Ectodermal cell (in vitro differentiated cells): ENCODE measurements around the gene DYNC1H1.

Experiments
- H3K27ac ChIP-seq: 2 replicates; pipeline ENCODE4 v1.7.0; 2013; ENCODE audit warnings: mild to moderate bottlenecking, low read depth, low read length; ENCODE audit not compliant: insufficient read depth, poor library complexity, severe bottlenecking
- H3K27me3 ChIP-seq: 2 replicates; pipeline ENCODE4 v1.7.0; 2013; ENCODE audit warnings: mild to moderate bottlenecking, low read length; ENCODE audit not compliant: insufficient read depth, control insufficient read depth, poor library complexity, severe bottlenecking
- H3K36me3 ChIP-seq: one replicate; pipeline ENCODE4 v1.7.0; 2013; ENCODE audit warnings: low read length; ENCODE audit not compliant: control insufficient read depth, insufficient read depth
- H3K4me1 ChIP-seq: one replicate; pipeline ENCODE4 v1.7.0; 2013; ENCODE audit warnings: low read length; ENCODE audit not compliant: control insufficient read depth, insufficient read depth
- H3K4me3 ChIP-seq: 2 replicates; pipeline ENCODE4 v1.7.0; 2013; ENCODE audit warnings: low read depth, low read length, control low read depth; ENCODE audit not compliant: insufficient read depth
- H3K9me3 ChIP-seq: 2 replicates; pipeline ENCODE4 v1.7.0; 2013; ENCODE audit warnings: mild to moderate bottlenecking, low read length, moderate library complexity; ENCODE audit not compliant: control insufficient read depth
- WGBS, 2 experiments: methylation state at CpG; one replicate each; pipeline ENCODE4 v1.1.7; 2013; ENCODE audit warnings: missing lambda C conversion rate in 2 of 2; 5-methylcytosine and 5-hydroxymethylcytosine counted together

DYNC1H1 gene

GRCh38 chr14:102086972-102087761 is 122.8 kb downstream of the DYNC1H1 start, which contains the start of gene HSP90AA1:
Gene HSP90AA1, minus strand, starts transcription at chr14:102087044. Its CDS starts 666 bp downstream, at chr14:102086378.
- Histone ChIP-seq H3K4me3 (peak within 1 kb of the TSS; percentile 90), H3K9me3 (no peaks in the 10 kb centered on the region), H3K27me3 (no peaks in the 10 kb centered on the region), H3K27ac (peak within 1 kb of the TSS; percentile 96), H3K36me3 (peaks cover 32% of the 10 kb centered on the region), H3K4me1 (peaks cover 23% of the 10 kb centered on the region)
- WGBS, 2 experiments, result 0% methylated on average over 106 of the region's 106 CpGs

GRCh38 chr14:102087762-102088011 is 123.3 kb downstream of the DYNC1H1 start:
- H3K27ac ChIP-seq, result peak overlapping the region; percentile 96
- 42 to 47% methylated on average over 11 of the region's 11 CpGs for WGBS, 2 experiments
- no peaks in the 10 kb centered on the region for H3K27me3 ChIP-seq
- H3K36me3 ChIP-seq, result peaks cover 28% of the 10 kb centered on the region
- H3K4me1 ChIP-seq, result peaks cover 23% of the 10 kb centered on the region
- peak overlapping the region; percentile 90 for H3K4me3 ChIP-seq
- no peaks in the 10 kb centered on the region for H3K9me3 ChIP-seq

- Histone ChIP-seq H3K27ac (peak overlapping the region; percentile 96), H3K4me1 (peaks cover 23% of the 10 kb centered on the region), H3K9me3 (no peaks in the 10 kb centered on the region), H3K27me3 (no peaks in the 10 kb centered on the region), H3K4me3 (peak overlapping the region; percentile 90), H3K36me3 (peaks cover 23% of the 10 kb centered on the region)
- WGBS, 2 experiments, result 75 to 76% methylated on average over 39 of the region's 39 CpGs
These were observed 123.8 kb downstream of the DYNC1H1 start for GRCh38 chr14:102088012-102088792.

- Histone ChIP-seq H3K9me3 (no peaks in the 10 kb centered on the region), H3K27ac (no peak overlapping the region)
- WGBS, 2 experiments, result 93% methylated on average over 11 of the region's 11 CpGs
These were observed 125.4 kb downstream of the DYNC1H1 start for GRCh38 chr14:102089621-102090343.

GRCh38 chr14:102090713-102091112 is 126.3 kb downstream of the DYNC1H1 start:
- no peaks in the 10 kb centered on the region for H3K9me3 ChIP-seq
- H3K27ac ChIP-seq, result no peak overlapping the region
- no peak overlapping the region for H3K4me3 ChIP-seq
- WGBS, 2 experiments, result 90 to 92% methylated on average over 3 of the region's 3 CpGs
- peaks cover 10% of the 10 kb centered on the region for H3K4me1 ChIP-seq
- no peaks in the 10 kb centered on the region for H3K27me3 ChIP-seq
- H3K36me3 ChIP-seq, result no peaks in the 10 kb centered on the region

More at GRCh38 chr14:102089621-102090343, 125.4 kb downstream of the DYNC1H1 start:
- Histone ChIP-seq H3K4me3 (no peak overlapping the region), H3K4me1 (peaks cover 19% of the 10 kb centered on the region), H3K27me3 (no peaks in the 10 kb centered on the region), H3K36me3 (peaks cover 8% of the 10 kb centered on the region)

- 90 to 92% methylated on average over 10 of the region's 10 CpGs for WGBS, 2 experiments
- Histone ChIP-seq H3K27ac (no peak overlapping the region), H3K27me3 (no peaks in the 10 kb centered on the region), H3K4me1 (peaks cover 9% of the 10 kb centered on the region), H3K36me3 (no peaks in the 10 kb centered on the region), H3K9me3 (no peaks in the 10 kb centered on the region), H3K4me3 (no peak overlapping the region)
These were observed 128.4 kb downstream of the DYNC1H1 start for GRCh38 chr14:102092806-102093205.

- Histone ChIP-seq H3K4me3 (no peak overlapping the region), H3K9me3 (no peaks in the 10 kb centered on the region), H3K4me1 (no peaks in the 10 kb centered on the region), H3K27me3 (no peaks in the 10 kb centered on the region), H3K36me3 (no peaks in the 10 kb centered on the region), H3K27ac (no peak overlapping the region)
- WGBS, 2 experiments, result 63 to 67% methylated on average over 7 of the region's 7 CpGs
These were observed 129.7 kb downstream of the DYNC1H1 start for GRCh38 chr14:102094101-102094500.

- Histone ChIP-seq H3K4me1 (no peaks in the 10 kb centered on the region), H3K27me3 (no peaks in the 10 kb centered on the region), H3K9me3 (no peaks in the 10 kb centered on the region), H3K27ac (no peak overlapping the region), H3K4me3 (no peak overlapping the region), H3K36me3 (no peaks in the 10 kb centered on the region)
- 77 to 80% methylated on average over 6 of the region's 6 CpGs for WGBS, 2 experiments
These were observed 131.0 kb downstream of the DYNC1H1 start for GRCh38 chr14:102095231-102095870.

- Histone ChIP-seq H3K36me3 (no peaks in the 10 kb centered on the region), H3K27ac (no peak overlapping the region), H3K9me3 (no peaks in the 10 kb centered on the region), H3K4me3 (no peak overlapping the region), H3K4me1 (no peaks in the 10 kb centered on the region), H3K27me3 (no peaks in the 10 kb centered on the region)
- WGBS, 2 experiments, result 70 to 74% methylated on average over 8 of the region's 8 CpGs
These were observed 131.6 kb downstream of the DYNC1H1 start for GRCh38 chr14:102095871-102096568.
